ENCODE measurements around the gene MAD1L1. TPM values are rescaled to one million over a fixed set of nuclear protein-coding genes. Genes with fewer than 3 reads are reported as not detected.
A peak's percentile ranks its signal among the peaks of the same experiment; 100 is the strongest.

The MAD1L1 gene
- total and polyA plus RNA-seq, 2 of the 4 experiments (the other 2 are of a cell fraction), result 29.0 to 40.9 TPM

- no peak for ATAC-seq (ENCODE audit: low read depth)
- no peak overlapping the region for H3K23ac ChIP-seq (ENCODE audit: low read depth, low read length)
- ChIA-PET POLR2A (ENCODE audit: unreplicated experiment) (no interaction called here), CTCF (no interaction called here)
- H4K8ac ChIP-seq (ENCODE audit: low read depth in 2 of 2, low read length in 2 of 2), result no peak overlapping the region
- DNase-seq, result peak; percentile 3
- H3K9me3 ChIP-seq (ENCODE audit: control insufficient read depth, insufficient read depth, low read length), result no peaks in the 10 kb centered on the region
- no peak overlapping the region for H3K9ac ChIP-seq (ENCODE audit: low read depth, low read length)
- no peak overlapping the region for H3K27ac ChIP-seq (ENCODE audit: insufficient read depth, low read length)
- H3K4me1 ChIP-seq (ENCODE audit: control insufficient read depth, insufficient read depth, low read length), result no peaks in the 10 kb centered on the region
- H3K56ac ChIP-seq (ENCODE audit: extremely low read depth, insufficient read depth, low read length), result no peak overlapping the region
- 75% methylated on average over 4 of the region's 10 CpGs; no CpG with 5 or more reads in 1 of the 2 experiments for WGBS, 2 experiments (ENCODE audit: extremely low coverage in 2 of 2, insufficient read length in 1 of 2)
- no peak overlapping the region for H2BK20ac ChIP-seq (ENCODE audit: low read depth, low read length)
- H3K79me1 ChIP-seq (ENCODE audit: low read depth in 1 of 2, low read length in 2 of 2), result peaks cover 0 to 5% of the 10 kb centered on the region in 2 experiments; a peak in 1 of 4 replicates
- TF ChIP-seq CEBPB (IDR thresholded peaks at IDR 0.05; ENCODE audit: low read depth, low read length) (no peak), FOS (IDR thresholded peaks at IDR 0.05; ENCODE audit: low read depth, low read length) (no peak), CHD1 (IDR thresholded peaks at IDR 0.05; ENCODE audit: low read depth, low read length) (no peak), CTCF (conservative IDR thresholded peaks at IDR 0.05; ENCODE audit: low read depth, low read length) (no peak)
- no peak overlapping the region for H4K5ac ChIP-seq (ENCODE audit: low read depth, low read length)
- no peak overlapping the region for H2BK120ac ChIP-seq (ENCODE audit: low read depth, low read length)
- 0 out of 2 replicates have a peak overlapping the region, but pooled peaks have one; percentile 16 for H2AK5ac ChIP-seq (ENCODE audit: low read depth, low read length)
- peak overlapping the region; percentile 11 for H2AFZ ChIP-seq (replicated peaks; ENCODE audit: low read length, poor library complexity)
- no peak overlapping the region for H3K14ac ChIP-seq (replicated peaks; ENCODE audit: low read depth, low read length)
- H3K27me3 ChIP-seq (ENCODE audit: control insufficient read depth, insufficient read depth, low read length), result no peaks in the 10 kb centered on the region
- H3K4me3 ChIP-seq (ENCODE audit: insufficient read depth, low read depth, low read length), result no peak overlapping the region
- H2AK9ac ChIP-seq (replicated peaks; ENCODE audit: low read depth, low read length, poor library complexity), result peak overlapping the region; percentile 42
- no peak overlapping the region for H4K91ac ChIP-seq (ENCODE audit: insufficient read depth, low read depth, low read length)
- no peaks in the 10 kb centered on the region; the same call in 1 of the 2 replicates for H4K20me1 ChIP-seq (ENCODE audit: insufficient read depth, low read length)
- H2BK15ac ChIP-seq (ENCODE audit: low read depth, low read length), result no peak overlapping the region
- H3K4ac ChIP-seq (ENCODE audit: low read depth, low read length), result no peak overlapping the region
- H3K18ac ChIP-seq (ENCODE audit: low read depth, low read length), result no peak overlapping the region
- no peak overlapping the region for H2BK5ac ChIP-seq (ENCODE audit: low read depth, low read length, poor library complexity, severe bottlenecking)
- H3K36me3 ChIP-seq (ENCODE audit: control insufficient read depth, insufficient read depth, low read length), result peaks cover 2% of the 10 kb centered on the region; the same call in 1 of the 2 replicates
- no TSS peak for BruUV-seq (replicated peaks)
- H3K9me1 ChIP-seq (ENCODE audit: insufficient read depth, low read length), result peaks cover 2% of the 10 kb centered on the region; the same call in 1 of the 2 replicates
- H3K4me2 ChIP-seq (ENCODE audit: low read depth, low read length), result no peak overlapping the region
- intact Hi-C loops (cut with micrococcal nuclease), result no loop called here
- dilution Hi-C loops (cut with HindIII; ENCODE audit: low sequenced_read_pairs, unreplicated experiment), result no loop called here
- in situ Hi-C loops (cut with MboI; ENCODE audit: low sequenced_read_pairs), result no loop called here
Measured at GRCh38 chr7:1951159-1951536, 281.6 kb downstream of the MAD1L1 start.
